K562 (cell line): Measurements from ENCODE around the gene IL5. TPM values are rescaled to one million over a fixed set of nuclear protein-coding genes. Genes with fewer than 3 reads are reported as not detected.
A peak's percentile ranks its signal among the peaks of the same experiment; 100 is the strongest.

Experiments used
- ARID4B ChIP-seq: sonication (generic); formaldehyde crosslinking; IDR thresholded peaks from 2 replicates; pipeline ENCODE4 v1.8.0; 2022; ENCODE audit warnings: mild to moderate bottlenecking, missing genetic modification reagents
- CBX5 ChIP-seq: IDR thresholded peaks from 2 replicates; pipeline ENCODE4 v1.6.1; 2014; ENCODE audit warnings: low read depth, borderline replicate concordance
- E2F6 ChIP-seq, 2 experiments: IDR thresholded peaks; 2 replicates each; pipeline ENCODE4 v1.6.1; 2011; ENCODE audit warnings: borderline replicate concordance in 1 of 2, control low read depth in 1 of 2, low read depth in 1 of 2, low read length in 1 of 2, mild to moderate bottlenecking in 1 of 2, mixed read lengths in 1 of 2, moderate library complexity in 1 of 2; ENCODE audit not compliant: insufficient read depth in 1 of 2, insufficient read length in 1 of 2, poor library complexity in 1 of 2, severe bottlenecking in 1 of 2; ENCODE audit errors: extremely low read depth in 1 of 2
- ELF4 ChIP-seq: fragments of 450-650 bp; formaldehyde crosslinking; IDR thresholded peaks from 2 replicates; pipeline ENCODE4 v1.4.0; 2022; ENCODE audit warnings: missing genetic modification characterization
- EP400 ChIP-seq: fragments of 450-650 bp; IDR thresholded peaks from 2 replicates; pipeline ENCODE4 v1.6.1; 2017; ENCODE audit warnings: antibody characterized with exemption, mild to moderate bottlenecking, moderate library complexity
- GTF2E2 ChIP-seq: fragments of 200-800 bp; sonication (Bioruptor generic); IDR thresholded peaks from 2 replicates; pipeline ENCODE4 v1.6.1; 2016; ENCODE audit warnings: missing genetic modification characterization, missing compliant biosample characterization
- LEF1 ChIP-seq: fragments of 450-650 bp; IDR thresholded peaks from 2 replicates; pipeline ENCODE4 v1.6.1; 2016; ENCODE audit warnings: mild to moderate bottlenecking
- MCM2 ChIP-seq: fragments of 450-650 bp; IDR thresholded peaks from 2 replicates; pipeline ENCODE4 v1.6.1; 2017; ENCODE audit warnings: low read depth, mild to moderate bottlenecking
- RBM14 ChIP-seq: fragments of 200-400 bp; formaldehyde crosslinking; IDR thresholded peaks from 2 replicates; pipeline ENCODE4 v1.6.1; 2018; ENCODE audit warnings: low read depth, mild to moderate bottlenecking, low read length, moderate library complexity, borderline replicate concordance; ENCODE audit not compliant: insufficient read depth
- SNIP1 ChIP-seq: fragments of 450-650 bp; IDR thresholded peaks from 2 replicates; pipeline ENCODE4 v1.7.1; 2017; ENCODE audit warnings: low read depth, mild to moderate bottlenecking
- SRSF1 ChIP-seq: fragments of 200-400 bp; formaldehyde crosslinking; IDR thresholded peaks from 2 replicates; pipeline ENCODE4 v1.6.1; 2017; ENCODE audit warnings: mild to moderate bottlenecking, low read depth, low read length, moderate library complexity
- ZBTB7A ChIP-seq: IDR thresholded peaks from 2 replicates; pipeline ENCODE4 v1.6.1; 2011; ENCODE audit warnings: low read depth, mild to moderate bottlenecking, low read length, moderate library complexity, borderline replicate concordance; ENCODE audit not compliant: control insufficient read depth
- ZNF311 ChIP-seq: fragments of 250-450 bp; sonication (Bioruptor Pico); IDR thresholded peaks from 2 replicates; pipeline ENCODE4 v1.4.0; 2020; ENCODE audit warnings: mild to moderate bottlenecking, moderate library complexity
- ZNF696 ChIP-seq: fragments of 250-450 bp; sonication (Bioruptor Pico); conservative IDR thresholded peaks from 2 replicates; pipeline ENCODE4 v1.4.0; 2020; ENCODE audit warnings: mild to moderate bottlenecking, moderate library complexity
- polyA plus RNA-seq, 8 experiments: library from polyadenylated mRNA; depleted of rRNA in 4 of 8; stranded (reverse) in 5 of 8; unstranded in 3 of 8; fragments of >200 nt; fragmentation: Nextera tagmentation in 2 of 8; fragmentation: Illumina TruSeq in 1 of 8; extraction: Ambion mirVana in 2 of 8; extraction: Trizol in 1 of 8; gene quantifications; 2 replicates each; pipeline versions ENCODE4 v1.2.1 to v1.2.3, GENCODE V29; 2011 to 2014; ENCODE audit warnings: inconsistent platforms in 1 of 8, missing spikeins in 1 of 8
- total RNA-seq, 7 experiments: library from RNA; depleted of rRNA in 6 of 7; stranded (reverse); fragments of >200 nt in 6 of 7; fragmentation: Illumina TruSeq in 2 of 7; extraction: Trizol in 2 of 7; gene quantifications; 2 replicates each; pipeline versions ENCODE4 v1.2.1 to v1.2.3, GENCODE V29; 2011 to 2021; ENCODE audit warnings: low replicate concordance in 1 of 7

Gene IL5
- total and polyA plus RNA-seq, 9 of the 15 experiments (the other 6 are each of a cell fraction or from before 2014, with no cell fraction given): 0.44 TPM; not detected in 8

- TF ChIP-seq MCM2: no peak
- TF ChIP-seq ZNF696 (CRISPR knock-in tag): no peak
- peak; percentile 78; the same call in 1 of the 2 replicates for TF ChIP-seq ZBTB7A
- TF ChIP-seq LEF1: no peak; the same call in none of the 2 replicates
- TF ChIP-seq ARID4B (CRISPR knock-in tag): peak; percentile 93
- peak; percentile 97 to 98 for TF ChIP-seq E2F6 (IDR thresholded peaks at IDR 0.05; ENCODE audit: borderline replicate concordance in 1 of 2, extremely low read depth in 1 of 2, insufficient read depth in 1 of 2, insufficient read length in 1 of 2, low read depth in 1 of 2, low read length in 1 of 2, poor library complexity in 1 of 2, severe bottlenecking in 1 of 2)
- TF ChIP-seq RBM14: no peak
- peak; percentile 91 for TF ChIP-seq GTF2E2
- peak; percentile 99 for TF ChIP-seq ELF4 (CRISPR knock-in tag)
- peak; percentile 59; the same call in 1 of the 2 replicates for TF ChIP-seq ZNF311
- TF ChIP-seq SNIP1: no peak
- no peak for TF ChIP-seq CBX5
- peak; percentile 99 for TF ChIP-seq EP400
- TF ChIP-seq SRSF1: no peak
These were observed 13.6 kb upstream of the IL5 start, which contains the start of gene RAD50 (continued) for GRCh38 chr5:132556763-132557477.
